Stimulated activated naive CD8-positive, alpha-beta T cell treated with anti-CD3 and anti-CD28 coated beads, Interleukin-15, amount 100 ng/mL, for 72 hours (primary cell): ENCODE data around the gene KRTAP9-3.
"Not testable (repeated sequence)": the region's sequence is repeated elsewhere in the genome, so short reads cannot be mapped to it uniquely, and the experiment has no call there.

Experiments used
- ATAC-seq: fragments of 150-1000 bp; cut with Tn5 transposase; 2 replicates; pipeline ENCODE4 v1.10.0; 2021; ENCODE audit warnings: mild to moderate bottlenecking, moderate library complexity
- DNase-seq, 2 donors: peaks; one replicate each; pipeline ENCODE4 v3.0.0; 2021 to 2022
- H3K27ac Mint-ChIP-seq, 2 donors: one replicate each; pipeline ENCODE4 v1.8.0; 2022; ENCODE audit warnings: mild to moderate bottlenecking in 2 of 2, mixed read lengths in 2 of 2, moderate library complexity in 2 of 2
- H3K27me3 Mint-ChIP-seq: one replicate; pipeline ENCODE4 v1.8.0; 2022; ENCODE audit warnings: mixed read lengths
- H3K4me1 Mint-ChIP-seq: one replicate; pipeline ENCODE4 v1.8.0; 2022; ENCODE audit warnings: mild to moderate bottlenecking, mixed read lengths
- H3K4me3 Mint-ChIP-seq, 2 donors: one replicate each; pipeline ENCODE4 v1.8.0; 2022; ENCODE audit warnings: mild to moderate bottlenecking in 2 of 2, mixed read lengths in 2 of 2, moderate library complexity in 1 of 2
- H3K9me3 Mint-ChIP-seq, 2 donors: one replicate each; pipeline ENCODE4 v1.8.0; 2022; ENCODE audit warnings: mixed read lengths in 2 of 2

The KRTAP9-3 gene

GRCh38 chr17:41231731-41232130 lies 518 bp upstream of the KRTAP9-3 start:
- Mint-ChIP-seq H3K4me1 (no peaks in the 10 kb centered on the region), H3K4me3 (no peak overlapping the region), H3K9me3 (no peaks in the 10 kb centered on the region), H3K27ac (no peak overlapping the region), H3K27me3 (no peaks in the 10 kb centered on the region)
- DNase-seq = no peak
- ATAC-seq = no peak

GRCh38 chr17:41237116-41237515 lies 4.9 kb downstream of the KRTAP9-3 start:
- not testable (repeated sequence) for H3K4me3 Mint-ChIP-seq, H3K4me1 Mint-ChIP-seq, H3K9me3 Mint-ChIP-seq, ATAC-seq, DNase-seq, H3K27ac Mint-ChIP-seq, H3K27me3 Mint-ChIP-seq

GRCh38 chr17:41237949-41238437 lies 5.7 kb downstream of the KRTAP9-3 start, which contains the start of gene KRTAP9-8:
TSS of gene KRTAP9-8 (plus strand) at chr17:41237999. CDS start at chr17:41238052, 53 bp downstream.
- H3K27ac Mint-ChIP-seq, H3K27me3 Mint-ChIP-seq, H3K4me3 Mint-ChIP-seq, H3K4me1 Mint-ChIP-seq, H3K9me3 Mint-ChIP-seq, DNase-seq, ATAC-seq: not testable (repeated sequence)

GRCh38 chr17:41246995-41247787 lies 14.9 kb downstream of the KRTAP9-3 start:
- not testable (repeated sequence) for ATAC-seq, H3K27ac Mint-ChIP-seq, H3K4me1 Mint-ChIP-seq, H3K4me3 Mint-ChIP-seq, H3K27me3 Mint-ChIP-seq, DNase-seq, H3K9me3 Mint-ChIP-seq

- not testable (repeated sequence) for H3K4me3 Mint-ChIP-seq, H3K27me3 Mint-ChIP-seq, H3K27ac Mint-ChIP-seq, H3K9me3 Mint-ChIP-seq, ATAC-seq, DNase-seq, H3K4me1 Mint-ChIP-seq
These were observed 17.5 kb downstream of the KRTAP9-3 start, which contains the start of gene KRTAP9-4 for GRCh38 chr17:41249637-41250240. TSS of gene KRTAP9-4 (plus strand) at chr17:41249687. CDS start at chr17:41249721, 34 bp downstream.

- Mint-ChIP-seq H3K9me3 (no peaks in the 10 kb centered on the region), H3K4me3 (no peak overlapping the region), H3K4me1 (peaks cover 10% of the 10 kb centered on the region), H3K27me3 (peaks cover 8% of the 10 kb centered on the region), H3K27ac (no peak overlapping the region)
- DNase-seq (no peak), ATAC-seq (no peak)
These were observed 19.0 kb downstream of the KRTAP9-3 start for GRCh38 chr17:41251261-41251660.

- Mint-ChIP-seq H3K4me3 (no peak overlapping the region), H3K27ac (no peak overlapping the region), H3K27me3 (peaks cover 8% of the 10 kb centered on the region), H3K4me1 (peaks cover 10% of the 10 kb centered on the region), H3K9me3 (no peaks in the 10 kb centered on the region)
- no peak for ATAC-seq
- no peak for DNase-seq
These were observed 22.6 kb downstream of the KRTAP9-3 start for GRCh38 chr17:41254861-41255260.

GRCh38 chr17:41255381-41256290 lies 23.4 kb downstream of the KRTAP9-3 start, which contains the start of gene KRTAP9-9:
TSS of gene KRTAP9-9 (plus strand) at chr17:41255384.
- DNase-seq, H3K9me3 Mint-ChIP-seq, ATAC-seq, H3K27ac Mint-ChIP-seq, H3K27me3 Mint-ChIP-seq, H3K4me3 Mint-ChIP-seq: not testable (repeated sequence)
- peaks cover 16% of the 10 kb centered on the region for H3K4me1 Mint-ChIP-seq

- Mint-ChIP-seq H3K4me3 (no peak overlapping the region), H3K4me1 (peaks cover 22% of the 10 kb centered on the region), H3K9me3 (no peaks in the 10 kb centered on the region), H3K27ac (no peak overlapping the region), H3K27me3 (no peaks in the 10 kb centered on the region)
- no peak for DNase-seq
- ATAC-seq = no peak
These were observed 24.0 kb downstream of the KRTAP9-3 start for GRCh38 chr17:41256291-41256685.

- no peak for ATAC-seq
- no peak overlapping the region for H3K27ac Mint-ChIP-seq
- H3K9me3 Mint-ChIP-seq = no peaks in the 10 kb centered on the region
- H3K4me3 Mint-ChIP-seq = no peak overlapping the region
- peaks cover 15% of the 10 kb centered on the region for H3K4me1 Mint-ChIP-seq
- H3K27me3 Mint-ChIP-seq = no peaks in the 10 kb centered on the region
- no peak for DNase-seq
These were observed 26.2 kb downstream of the KRTAP9-3 start for GRCh38 chr17:41258406-41258805.

GRCh38 chr17:41263212-41263611 lies 31.0 kb downstream of the KRTAP9-3 start:
- peaks cover 15% of the 10 kb centered on the region for H3K4me1 Mint-ChIP-seq
- no peaks in the 10 kb centered on the region for H3K9me3 Mint-ChIP-seq
- H3K27ac Mint-ChIP-seq = no peak overlapping the region
- H3K4me3 Mint-ChIP-seq = no peak overlapping the region
- no peak for DNase-seq
- ATAC-seq = no peak
- no peaks in the 10 kb centered on the region for H3K27me3 Mint-ChIP-seq

- no peak overlapping the region for H3K4me3 Mint-ChIP-seq
- H3K27ac Mint-ChIP-seq = no peak overlapping the region
- no peaks in the 10 kb centered on the region for H3K27me3 Mint-ChIP-seq
- ATAC-seq = no peak
- H3K9me3 Mint-ChIP-seq = no peaks in the 10 kb centered on the region
- peaks cover 15% of the 10 kb centered on the region for H3K4me1 Mint-ChIP-seq
- no peak for DNase-seq
These were observed 32.4 kb downstream of the KRTAP9-3 start for GRCh38 chr17:41264599-41264998.

GRCh38 chr17:41265078-41265477 lies 32.8 kb downstream of the KRTAP9-3 start, which contains the start of gene KRTAP9-6:
TSS of gene KRTAP9-6 (plus strand) at chr17:41265378. CDS start at chr17:41265378, 0 bp downstream.
- H3K27me3 Mint-ChIP-seq = no peaks in the 10 kb centered on the region
- no peak within 1 kb of the TSS for H3K4me3 Mint-ChIP-seq
- ATAC-seq (no peak), DNase-seq (no peak)
- H3K27ac Mint-ChIP-seq = no peak within 1 kb of the TSS
- H3K4me1 Mint-ChIP-seq = peaks cover 14% of the 10 kb centered on the region
- H3K9me3 Mint-ChIP-seq = no peaks in the 10 kb centered on the region

- H3K4me1 Mint-ChIP-seq = no peaks in the 10 kb centered on the region
These were observed 35.5 kb downstream of the KRTAP9-3 start for GRCh38 chr17:41267711-41268110.

GRCh38 chr17:41271323-41271722 lies 39.1 kb downstream of the KRTAP9-3 start:
- DNase-seq, H3K4me3 Mint-ChIP-seq, ATAC-seq, H3K4me1 Mint-ChIP-seq, H3K9me3 Mint-ChIP-seq, H3K27me3 Mint-ChIP-seq, H3K27ac Mint-ChIP-seq: not testable (repeated sequence)

More at GRCh38 chr17:41267711-41268110, 35.5 kb downstream of the KRTAP9-3 start:
- ATAC-seq = no peak
- H3K9me3 Mint-ChIP-seq = no peaks in the 10 kb centered on the region
- H3K27ac Mint-ChIP-seq = no peak overlapping the region
- no peak for DNase-seq
- H3K4me3 Mint-ChIP-seq = no peak overlapping the region
- H3K27me3 Mint-ChIP-seq = no peaks in the 10 kb centered on the region
